IPS DF 6.9 (cell line): ENCODE measurements around the gene CCDC152.

Experiments used
- DNase-seq: peaks from one replicate; pipeline ENCODE4 v3.0.0-alpha.2; 2013; ENCODE audit warnings: low read depth, low spot score
- H3K27ac ChIP-seq: one replicate; pipeline ENCODE4 v1.5.1; 2013; ENCODE audit warnings: low read length, control low read depth
- H3K27me3 ChIP-seq: 2 replicates; pipeline ENCODE4 v1.6.1; 2013; ENCODE audit warnings: mild to moderate bottlenecking, low read length; ENCODE audit not compliant: control insufficient read depth, insufficient read depth
- H3K36me3 ChIP-seq: 2 replicates; pipeline ENCODE4 v1.6.1; 2013; ENCODE audit warnings: low read length; ENCODE audit not compliant: control insufficient read depth, insufficient read depth
- H3K4me1 ChIP-seq: 2 replicates; pipeline ENCODE4 v1.6.1; 2013; ENCODE audit warnings: low read length; ENCODE audit not compliant: control insufficient read depth, insufficient read depth
- H3K4me3 ChIP-seq: 2 replicates; pipeline ENCODE4 v1.5.1; 2013; ENCODE audit warnings: mild to moderate bottlenecking, low read length
- H3K9me3 ChIP-seq: 2 replicates; pipeline ENCODE4 v1.6.1; 2013; ENCODE audit warnings: low read length, inconsistent platforms; ENCODE audit not compliant: control insufficient read depth, insufficient read depth
- WGBS: extraction: QIAGEN DNeasy Blood & Tissue Kit; methylation state at CpG from one replicate; pipeline ENCODE4 v1.1.7; 2013; ENCODE audit warnings: mixed read lengths, missing lambda C conversion rate; ENCODE audit not compliant: insufficient read length, insufficient coverage; 5-methylcytosine and 5-hydroxymethylcytosine counted together

Gene CCDC152

GRCh38 chr5:42749020-42749419, 7.6 kb upstream of the CCDC152 start:
- Histone ChIP-seq H3K4me3 (no peak overlapping the region), H3K9me3 (no peaks in the 10 kb centered on the region), H3K4me1 (no peaks in the 10 kb centered on the region), H3K36me3 (no peaks in the 10 kb centered on the region), H3K27me3 (no peaks in the 10 kb centered on the region), H3K27ac (no peak overlapping the region)
- no peak for DNase-seq

- no peak overlapping the region for H3K27ac ChIP-seq
- no peak for DNase-seq
- H3K4me1 ChIP-seq = no peaks in the 10 kb centered on the region
- H3K9me3 ChIP-seq = no peaks in the 10 kb centered on the region
- WGBS = no CpG with 5 or more reads among the region's 5 CpGs
- no peaks in the 10 kb centered on the region for H3K36me3 ChIP-seq
- H3K4me3 ChIP-seq = no peak overlapping the region
- no peaks in the 10 kb centered on the region for H3K27me3 ChIP-seq
These were observed 6.1 kb upstream of the CCDC152 start for GRCh38 chr5:42750507-42750906.

DNA sequence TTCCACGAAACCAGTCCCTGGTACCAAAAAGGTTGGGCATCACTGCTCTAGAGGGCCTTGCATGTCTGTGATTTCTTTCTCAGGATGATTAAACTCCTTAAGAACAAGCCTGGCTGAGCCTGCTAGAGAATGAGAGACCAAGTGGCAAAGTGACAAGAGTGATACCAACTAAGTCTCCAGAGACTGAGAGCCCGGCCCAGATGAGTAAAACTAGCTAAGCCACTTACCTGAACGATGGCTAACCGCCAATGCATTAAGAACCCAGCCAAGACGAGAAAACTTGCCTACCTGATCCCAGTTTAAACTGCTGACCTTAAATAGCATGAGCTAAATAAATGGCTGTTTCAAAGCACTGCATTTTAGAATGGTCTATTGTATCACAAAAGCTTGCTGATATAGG, 5.6 kb upstream of the CCDC152 start:
- Histone ChIP-seq H3K27me3 (no peaks in the 10 kb centered on the region), H3K9me3 (no peaks in the 10 kb centered on the region), H3K27ac (no peak overlapping the region), H3K36me3 (no peaks in the 10 kb centered on the region), H3K4me1 (no peaks in the 10 kb centered on the region), H3K4me3 (no peak overlapping the region)
- DNase-seq = no peak
- WGBS = no CpG with 5 or more reads among the region's 5 CpGs

DNA sequence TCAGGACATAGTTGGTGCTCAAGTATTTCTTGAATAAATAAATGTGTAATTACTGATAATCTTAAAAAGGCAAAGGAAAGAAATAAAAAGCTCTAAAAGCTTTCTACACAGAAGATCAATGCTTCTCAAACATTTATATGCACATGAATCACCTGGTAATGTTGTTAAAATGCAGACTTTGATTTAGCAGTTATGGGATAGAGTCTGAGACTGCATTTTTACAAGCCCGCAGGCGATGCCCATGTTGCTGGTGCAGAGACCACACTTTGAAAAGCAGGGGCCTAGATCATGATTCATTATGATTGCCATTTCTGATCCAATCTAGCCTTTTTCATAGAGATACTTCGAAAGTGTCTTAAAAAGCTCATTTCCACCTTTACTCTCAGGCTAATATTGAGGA, 3.5 kb upstream of the CCDC152 start:
- DNase-seq = no peak
- H3K9me3 ChIP-seq = no peaks in the 10 kb centered on the region
- H3K4me1 ChIP-seq = no peaks in the 10 kb centered on the region
- no peak overlapping the region for H3K27ac ChIP-seq
- H3K4me3 ChIP-seq = no peak overlapping the region
- no peaks in the 10 kb centered on the region for H3K27me3 ChIP-seq
- no CpG with 5 or more reads among the region's 3 CpGs for WGBS
- H3K36me3 ChIP-seq = no peaks in the 10 kb centered on the region

- DNase-seq = no peak
- Histone ChIP-seq H3K36me3 (no peaks in the 10 kb centered on the region), H3K9me3 (no peaks in the 10 kb centered on the region), H3K27me3 (no peaks in the 10 kb centered on the region), H3K27ac (no peak overlapping the region), H3K4me3 (no peak overlapping the region), H3K4me1 (no peaks in the 10 kb centered on the region)
- no CpG with 5 or more reads among the region's 2 CpGs for WGBS
These were observed 2.8 kb downstream of the CCDC152 start for GRCh38 chr5:42759456-42759855.

- no peak overlapping the region for H3K27ac ChIP-seq
- no peaks in the 10 kb centered on the region for H3K4me1 ChIP-seq
- no peak overlapping the region for H3K4me3 ChIP-seq
- WGBS = no CpG with 5 or more reads among the region's 4 CpGs
- no peak for DNase-seq
- H3K9me3 ChIP-seq = no peaks in the 10 kb centered on the region
- no peaks in the 10 kb centered on the region for H3K27me3 ChIP-seq
- no peaks in the 10 kb centered on the region for H3K36me3 ChIP-seq
These were observed 3.8 kb downstream of the CCDC152 start for GRCh38 chr5:42760426-42760825.

DNA sequence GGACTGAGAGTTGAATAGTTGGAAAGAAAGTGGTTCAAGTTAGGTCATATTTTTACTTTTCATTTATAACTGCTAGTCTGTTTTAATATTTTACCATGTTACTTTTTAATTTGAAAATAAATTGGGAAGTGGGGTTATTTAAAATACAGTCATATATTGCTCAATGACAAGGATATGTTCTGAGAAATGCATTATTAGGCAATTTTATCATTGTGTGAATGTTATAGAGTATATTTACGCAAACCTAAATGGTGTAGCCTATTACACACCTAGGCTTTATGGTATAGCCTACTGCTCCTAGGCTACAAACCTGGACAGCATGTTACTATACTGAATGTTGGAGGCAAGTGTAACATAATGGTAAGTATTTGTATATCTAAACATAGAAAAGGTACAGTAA, 5.2 kb downstream of the CCDC152 start:
- Histone ChIP-seq H3K9me3 (no peaks in the 10 kb centered on the region), H3K36me3 (no peaks in the 10 kb centered on the region), H3K4me1 (no peaks in the 10 kb centered on the region), H3K27me3 (no peaks in the 10 kb centered on the region), H3K4me3 (no peak overlapping the region), H3K27ac (no peak overlapping the region)
- DNase-seq = no peak
- no CpG with 5 or more reads among the region's 1 CpG for WGBS

DNA sequence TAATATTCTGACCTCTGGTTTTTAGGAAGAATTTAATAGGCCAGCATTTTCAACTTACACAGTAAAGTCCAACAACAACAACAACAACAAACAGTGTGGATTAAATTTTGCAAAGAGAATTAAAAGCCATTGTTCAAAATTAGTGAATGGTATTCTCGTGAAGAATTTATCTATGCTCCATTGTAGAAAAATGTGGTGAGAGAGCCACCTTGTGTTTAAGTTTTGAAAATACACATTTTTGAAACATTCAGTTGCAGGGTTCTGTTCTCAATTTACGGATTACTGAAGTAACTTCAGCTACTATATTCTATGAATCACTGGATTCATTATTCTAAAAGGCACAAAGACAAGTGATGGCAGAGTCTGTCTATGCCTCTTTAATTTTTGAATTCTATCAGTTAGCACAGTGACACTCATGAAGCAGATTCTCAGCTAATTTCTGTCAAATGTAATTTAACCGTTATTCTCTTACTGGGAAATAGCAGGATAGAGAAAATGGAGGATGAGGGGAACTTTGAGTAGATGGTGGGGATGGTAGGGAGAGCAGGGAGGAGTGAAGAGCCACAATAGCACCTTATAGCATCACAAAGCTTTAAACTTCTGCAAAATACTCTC, 11.0 kb downstream of the CCDC152 start:
- no peak overlapping the region for H3K27ac ChIP-seq
- H3K9me3 ChIP-seq = no peaks in the 10 kb centered on the region
- DNase-seq = no peak
- no peaks in the 10 kb centered on the region for H3K4me1 ChIP-seq
- H3K4me3 ChIP-seq = no peak overlapping the region
- H3K27me3 ChIP-seq = no peaks in the 10 kb centered on the region
- WGBS = no CpG with 5 or more reads among the region's 3 CpGs
- H3K36me3 ChIP-seq = no peaks in the 10 kb centered on the region

DNA sequence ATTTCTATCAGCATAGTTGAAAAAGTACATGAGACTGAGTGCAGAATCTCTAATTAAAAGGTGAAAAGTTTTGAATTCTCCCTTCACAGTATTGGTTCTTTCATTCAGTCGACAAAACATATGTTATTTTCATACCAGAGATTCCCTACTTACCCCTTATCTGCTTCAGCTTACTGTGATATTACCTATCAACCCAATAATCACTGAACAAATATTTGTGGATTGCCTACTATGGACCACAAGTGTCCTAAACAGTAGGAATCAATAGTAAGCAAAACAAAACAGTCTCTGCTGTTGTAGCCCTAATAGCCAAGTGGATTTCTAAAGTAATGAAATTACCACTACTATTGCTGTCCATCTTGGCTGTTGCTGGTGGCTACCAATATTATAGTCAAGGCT, 11.5 kb downstream of the CCDC152 start:
- WGBS = no CpG with 5 or more reads among the region's 1 CpG
- Histone ChIP-seq H3K36me3 (no peaks in the 10 kb centered on the region), H3K4me1 (no peaks in the 10 kb centered on the region), H3K9me3 (no peaks in the 10 kb centered on the region), H3K27me3 (no peaks in the 10 kb centered on the region), H3K27ac (no peak overlapping the region), H3K4me3 (no peak overlapping the region)
- DNase-seq = no peak

DNA sequence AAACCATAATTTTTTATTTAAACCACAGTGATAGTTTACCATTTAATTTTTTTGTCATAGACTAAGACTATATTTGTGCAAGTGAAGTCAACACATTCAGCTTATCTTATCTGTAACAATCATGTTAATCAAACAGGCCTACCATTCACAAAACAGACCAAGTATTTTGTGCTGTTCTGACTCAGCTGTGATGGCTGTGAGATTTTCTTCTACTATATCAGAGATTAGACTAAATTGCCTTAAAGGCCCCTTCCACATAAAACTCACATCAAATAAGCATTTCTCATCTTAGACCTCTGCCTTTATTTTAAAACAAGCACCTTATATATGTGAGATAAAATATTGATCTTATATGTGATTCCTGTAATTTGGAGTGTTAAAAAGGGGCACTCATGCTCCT, 13.4 kb downstream of the CCDC152 start:
- H3K27me3 ChIP-seq = no peaks in the 10 kb centered on the region
- no peak for DNase-seq
- H3K27ac ChIP-seq = no peak overlapping the region
- no peaks in the 10 kb centered on the region for H3K36me3 ChIP-seq
- no peaks in the 10 kb centered on the region for H3K4me1 ChIP-seq
- no peaks in the 10 kb centered on the region for H3K9me3 ChIP-seq
- H3K4me3 ChIP-seq = no peak overlapping the region

GRCh38 chr5:42772265-42772993, 15.8 kb downstream of the CCDC152 start:
- Histone ChIP-seq H3K36me3 (no peaks in the 10 kb centered on the region), H3K4me1 (no peaks in the 10 kb centered on the region), H3K4me3 (no peak overlapping the region), H3K27ac (no peak overlapping the region), H3K9me3 (no peaks in the 10 kb centered on the region), H3K27me3 (no peaks in the 10 kb centered on the region)
- no CpG with 5 or more reads among the region's 13 CpGs for WGBS
- DNase-seq = no peak
